HepG2 (cell line): Measurements from ENCODE around the gene FAM78A. TPM values are rescaled to one million over a fixed set of nuclear protein-coding genes. Genes with fewer than 3 reads are reported as not detected.
A peak's percentile ranks its signal among the peaks of the same experiment; 100 is the strongest.

Experiments used
- ATAC-seq: fragments of 200-7000 bp; cut with Tn5 transposase; 3 replicates; pipeline ENCODE4 v1.9.1; 2020; ENCODE audit warnings: mild to moderate bottlenecking, moderate library complexity
- BruUV-seq: library from RNA; stranded (reverse); fragments of 400-500 nt; replicated peaks from 2 replicates; lab custom pipeline; 2021; lab: Mats Ljungman, UMichigan
- CTCF ChIA-PET: fragments of 300-600 bp; formaldehyde crosslinking; extraction: SDS; loops from one replicate; lab custom pipeline; 2021; ENCODE audit warnings: low total read pairs, inconsistent platforms, low intra/inter-chr PET ratio; lab: Yijun Ruan, JAX
- POLR2A ChIA-PET: fragments of 350-600 bp; sonication (Branson Sonifier 250); formaldehyde crosslinking; loops from one replicate; lab custom pipeline; 2020; ENCODE audit warnings: antibody characterized with exemption, inconsistent platforms; lab: Yijun Ruan, JAX
- DNase-seq: peaks from one replicate; pipeline ENCODE4 v3.0.0-alpha.2; 2015; ENCODE audit warnings: low spot score
- FAIRE-seq: peaks from 3 replicates; lab custom pipeline; 2011; peaks lifted over from hg19 to GRCh38; lab: Jason Lieb, UNC
- H2AFZ ChIP-seq: one replicate; pipeline ENCODE4 v1.6.1; 2011; ENCODE audit warnings: low read length, inconsistent platforms
- H3K27ac ChIP-seq: fragments of 300-600 bp; 3 replicates; pipeline ENCODE4 v1.8.0; 2011; ENCODE audit warnings: mixed run types, mild to moderate bottlenecking, mixed read lengths, low read length, inconsistent platforms; ENCODE audit not compliant: insufficient read depth; ENCODE audit errors: extremely low read length
- H3K27me3 ChIP-seq, 2 experiments: fragments of 200-600 bp in 1 of 2; 2 replicates in 1 of 2; 3 replicates in 1 of 2; pipeline versions ENCODE4 v1.6.0 to v1.8.0; 2011; ENCODE audit warnings: low read length in 2 of 2, mild to moderate bottlenecking in 2 of 2, moderate library complexity in 2 of 2, inconsistent platforms in 1 of 2; ENCODE audit not compliant: insufficient read depth in 2 of 2, control insufficient read depth in 1 of 2
- H3K36me3 ChIP-seq, 2 experiments: fragments of 200-600 bp in 1 of 2; replicated peaks in 1 of 2; 2 replicates in 1 of 2; 3 replicates in 1 of 2; pipeline versions ENCODE4 v1.5.1 to v1.8.0; 2011; ENCODE audit warnings: low read length in 2 of 2, inconsistent platforms in 1 of 2; ENCODE audit not compliant: insufficient read depth in 2 of 2, control insufficient read depth in 1 of 2
- H3K4me1 ChIP-seq: 2 replicates; pipeline ENCODE4 v1.5.1; 2012; ENCODE audit warnings: low read length, inconsistent platforms; ENCODE audit not compliant: insufficient read depth
- H3K4me2 ChIP-seq: 2 replicates; pipeline ENCODE4 v1.6.0; 2011; ENCODE audit warnings: low read depth, low read length, inconsistent platforms
- H3K4me3 ChIP-seq, 3 experiments: fragments of 200-600 bp in 1 of 3; sonication (generic), shearing (Covaris generic) in 1 of 3; replicated peaks in 1 of 3; 2 replicates each; pipeline ENCODE4 v1.5.1; 2011 to 2016; ENCODE audit warnings: low read length in 3 of 3, inconsistent platforms in 2 of 3, low read depth in 2 of 3, mild to moderate bottlenecking in 2 of 3, control low read depth in 1 of 3, mixed read lengths in 1 of 3; ENCODE audit not compliant: insufficient read depth in 1 of 3
- H3K79me2 ChIP-seq: one replicate; pipeline ENCODE4 v1.6.1; 2011; ENCODE audit warnings: low read length, inconsistent platforms; ENCODE audit not compliant: insufficient read depth
- H3K9ac ChIP-seq: 2 replicates; pipeline ENCODE4 v1.6.0; 2011; ENCODE audit warnings: mild to moderate bottlenecking, low read depth, low read length, inconsistent platforms; ENCODE audit not compliant: insufficient read depth
- H3K9me3 ChIP-seq: 2 replicates; pipeline ENCODE4 v1.5.1; 2012; ENCODE audit warnings: mild to moderate bottlenecking, low read length
- H4K20me1 ChIP-seq: 2 replicates; pipeline ENCODE4 v1.6.0; 2011; ENCODE audit warnings: inconsistent platforms, mild to moderate bottlenecking, low read length, moderate library complexity; ENCODE audit not compliant: insufficient read depth
- ATF2 ChIP-seq: sonication (generic); formaldehyde crosslinking; IDR thresholded peaks from 2 replicates; pipeline ENCODE4 v1.4.0; 2020; ENCODE audit warnings: missing genetic modification reagents
- HDAC1 ChIP-seq: sonication (generic); formaldehyde crosslinking; IDR thresholded peaks from 2 replicates; pipeline ENCODE4 v1.5.1; 2020; ENCODE audit warnings: mild to moderate bottlenecking, missing genetic modification reagents
- MAFK ChIP-seq, 2 experiments: IDR thresholded peaks in 1 of 2; conservative IDR thresholded peaks in 1 of 2; 2 replicates each; pipeline ENCODE4 v1.6.1; 2011; ENCODE audit warnings: improper control_type of control experiment in 2 of 2, low read length in 2 of 2
- PHF20 ChIP-seq: sonication (generic); formaldehyde crosslinking; IDR thresholded peaks from 2 replicates; pipeline ENCODE4 v1.5.0; 2020; ENCODE audit warnings: mild to moderate bottlenecking, missing genetic modification reagents
- THAP9 ChIP-seq: sonication (generic); formaldehyde crosslinking; IDR thresholded peaks from 2 replicates; pipeline ENCODE4; 2020; ENCODE audit warnings: missing genetic modification reagents, mild to moderate bottlenecking, borderline replicate concordance
- ZNF142 ChIP-seq: sonication (generic); formaldehyde crosslinking; IDR thresholded peaks from 2 replicates; pipeline ENCODE4 v1.4.0; 2020; ENCODE audit warnings: missing genetic modification reagents
- ZNF382 ChIP-seq: sonication (generic); formaldehyde crosslinking; IDR thresholded peaks from 2 replicates; pipeline ENCODE4 v1.5.0; 2020; ENCODE audit warnings: missing genetic modification reagents, mild to moderate bottlenecking, borderline replicate concordance
- ZNF441 ChIP-seq: sonication (generic); formaldehyde crosslinking; IDR thresholded peaks from 2 replicates; pipeline ENCODE4 v1.7.0; 2021; ENCODE audit warnings: missing genetic modification reagents, borderline replicate concordance
- ZNF496 ChIP-seq: sonication (generic); formaldehyde crosslinking; IDR thresholded peaks from 2 replicates; pipeline ENCODE4 v1.8.1; 2023; ENCODE audit warnings: mild to moderate bottlenecking, moderate library complexity, missing genetic modification reagents; ENCODE audit not compliant: insufficient replicate concordance
- WGBS: methylation state at CpG from one replicate; pipeline ENCODE4 v1.1.6; 2017; ENCODE audit warnings: low lambda C conversion rate; 5-methylcytosine and 5-hydroxymethylcytosine counted together
- in situ Hi-C: cut with HindIII; loops from 2 replicates; pipeline ENCODE4 v1.10.0; 2017; ENCODE audit warnings: low pct_unique_long_range_greater_than_20kb; ENCODE audit not compliant: extremely low pct_ligation_motif_present
- intact Hi-C: fragments of 100-400 bp; cut with micrococcal nuclease; formaldehyde crosslinking; loops from one replicate; pipeline ENCODE4 v1.10.0; 2022; ENCODE audit not compliant: unreplicated experiment
- polyA plus RNA-seq, 8 experiments: library from polyadenylated mRNA; depleted of rRNA in 3 of 8; stranded (reverse) in 7 of 8; unstranded in 1 of 8; fragments of >200 nt; fragmentation: Illumina TruSeq in 4 of 8; extraction: Trizol in 4 of 8; gene quantifications; 2 replicates each; pipeline versions ENCODE4 v1.2.1 to v1.2.3, GENCODE V29; 2011 to 2016; ENCODE audit warnings: low read depth in 4 of 8, missing spikeins in 1 of 8, mixed read lengths in 1 of 8; ENCODE audit not compliant: insufficient read depth in 1 of 8
- total RNA-seq, 5 experiments: library from RNA; depleted of rRNA; stranded (reverse); fragments of >200 nt; fragmentation: Illumina TruSeq; extraction: Trizol; gene quantifications; 2 replicates each; pipeline ENCODE4 v1.2.3, GENCODE V29; 2016; ENCODE audit warnings: low read depth in 1 of 5

Gene FAM78A
- total and polyA plus RNA-seq, 2 of the 13 experiments (the other 11 are each of a cell fraction or from before 2014, with no cell fraction given), result 0.18 to 0.62 TPM

GRCh38 chr9:131287359-131287758 lies 11.0 kb upstream of the FAM78A start:
- Histone ChIP-seq H3K4me1 (peaks cover 33% of the 10 kb centered on the region), H3K36me3 (no peaks in the 10 kb centered on the region), H3K79me2 (no peaks in the 10 kb centered on the region), H4K20me1 (no peaks in the 10 kb centered on the region), H2AFZ (no peak overlapping the region), H3K4me2 (no peak overlapping the region)
- BruUV-seq, result no TSS peak
- no peak for FAIRE-seq
- CTCF ChIA-PET, result no interaction called here
- ATAC-seq, result no peak
- no peak for DNase-seq
- intact Hi-C loops, result no loop called here
- POLR2A ChIA-PET, result no interaction called here
- WGBS, result 14% methylated on average over 6 of the region's 6 CpGs
- peak; percentile 5 to 15; a peak in 1 of 4 replicates for TF ChIP-seq MAFK (conservative IDR thresholded peaks at IDR 0.05 in 1 of 2, IDR thresholded peaks at IDR 0.05 in 1 of 2; ENCODE audit: low read length in 2 of 2)
- no peak for TF ChIP-seq ATF2 (CRISPR knock-in tag)
- no peak for TF ChIP-seq THAP9 (CRISPR knock-in tag)
- TF ChIP-seq ZNF441, result no peak
- TF ChIP-seq HDAC1 (CRISPR knock-in tag), result no peak
- no peak for TF ChIP-seq PHF20 (CRISPR knock-in tag)
- no peak for TF ChIP-seq ZNF496 (CRISPR knock-in tag)
- TF ChIP-seq ZNF382 (CRISPR knock-in tag), result no peak
- no peak for TF ChIP-seq ZNF142 (CRISPR knock-in tag)
- TF ChIP-seq, all 625 proteins: peak for 1
- no peak overlapping the region for H3K27ac ChIP-seq
- no peak overlapping the region for H3K9ac ChIP-seq
- H3K9me3 ChIP-seq, result no peaks in the 10 kb centered on the region
- no peak overlapping the region for H3K4me3 ChIP-seq
- peaks cover 2 to 31% of the 10 kb centered on the region in 2 experiments; a peak in 3 of 5 replicates for H3K27me3 ChIP-seq
- in situ Hi-C loops, result no loop called here
